Bronchial epithelial cell (primary cell): Measurements from ENCODE around the gene ANTXR1. TPM values are rescaled to one million over a fixed set of nuclear protein-coding genes. Genes with fewer than 3 reads are reported as not detected.
"Not testable (repeated sequence)": the region's sequence is repeated elsewhere in the genome, so short reads cannot be mapped to it uniquely, and the experiment has no call there.

ENCODE experiments used
- DNase-seq: peaks from one replicate; pipeline ENCODE4 v3.0.0-alpha.2; 2010; ENCODE audit warnings: low read depth
- FAIRE-seq: peaks from 2 replicates; lab custom pipeline; 2011; peaks lifted over from hg19 to GRCh38; lab: Jason Lieb, UNC
- H3K27me3 ChIP-seq: 2 replicates; pipeline ENCODE4 v1.5.1; 2011; ENCODE audit warnings: low read length; ENCODE audit not compliant: control insufficient read depth, insufficient read depth
- H3K36me3 ChIP-seq: 2 replicates; pipeline ENCODE4 v1.5.1; 2011; ENCODE audit warnings: low read length; ENCODE audit not compliant: control insufficient read depth, insufficient read depth
- H3K4me3 ChIP-seq: 2 replicates; pipeline ENCODE4 v1.5.1; 2011; ENCODE audit warnings: mild to moderate bottlenecking, low read depth, low read length, control low read depth
- total RNA-seq: library from RNA; depleted of rRNA; stranded (reverse); fragments of >200 nt; gene quantifications from 2 replicates; pipeline ENCODE4 v1.2.1, GENCODE V29; 2014
- TF ChIP-seq, protein P1 (sequence below): IDR thresholded peaks from 2 replicates; pipeline ENCODE4 v1.5.1; 2011; ENCODE audit warnings: mild to moderate bottlenecking, moderate library complexity, low read length, control low read depth, inconsistent platforms; ENCODE audit not compliant: insufficient read depth, severe bottlenecking

Gene ANTXR1
- total RNA-seq, 1 donor from 2014 or later = 3.7 TPM

DNA sequence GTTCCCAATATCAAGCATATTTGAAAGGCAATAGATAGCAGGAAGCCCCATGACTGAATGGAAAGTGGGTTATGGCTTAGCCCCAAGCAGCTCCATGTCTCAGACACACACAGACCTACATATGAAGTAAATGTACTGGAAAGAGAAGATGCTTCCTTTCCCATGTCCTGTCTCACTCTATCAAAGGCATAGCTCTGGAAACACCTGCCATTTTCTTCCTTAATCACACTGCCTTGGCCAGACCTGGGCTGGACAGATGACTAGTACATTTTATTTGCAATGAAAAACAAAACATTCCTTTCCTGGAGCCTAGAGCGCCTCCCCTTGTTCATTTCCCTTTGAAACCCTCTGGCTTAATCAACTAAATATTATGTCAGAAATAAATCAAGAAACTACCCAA, 160.7 kb downstream of the ANTXR1 start:
- no peak overlapping the region for H3K4me3 ChIP-seq
- TF ChIP-seq, protein P1, sequence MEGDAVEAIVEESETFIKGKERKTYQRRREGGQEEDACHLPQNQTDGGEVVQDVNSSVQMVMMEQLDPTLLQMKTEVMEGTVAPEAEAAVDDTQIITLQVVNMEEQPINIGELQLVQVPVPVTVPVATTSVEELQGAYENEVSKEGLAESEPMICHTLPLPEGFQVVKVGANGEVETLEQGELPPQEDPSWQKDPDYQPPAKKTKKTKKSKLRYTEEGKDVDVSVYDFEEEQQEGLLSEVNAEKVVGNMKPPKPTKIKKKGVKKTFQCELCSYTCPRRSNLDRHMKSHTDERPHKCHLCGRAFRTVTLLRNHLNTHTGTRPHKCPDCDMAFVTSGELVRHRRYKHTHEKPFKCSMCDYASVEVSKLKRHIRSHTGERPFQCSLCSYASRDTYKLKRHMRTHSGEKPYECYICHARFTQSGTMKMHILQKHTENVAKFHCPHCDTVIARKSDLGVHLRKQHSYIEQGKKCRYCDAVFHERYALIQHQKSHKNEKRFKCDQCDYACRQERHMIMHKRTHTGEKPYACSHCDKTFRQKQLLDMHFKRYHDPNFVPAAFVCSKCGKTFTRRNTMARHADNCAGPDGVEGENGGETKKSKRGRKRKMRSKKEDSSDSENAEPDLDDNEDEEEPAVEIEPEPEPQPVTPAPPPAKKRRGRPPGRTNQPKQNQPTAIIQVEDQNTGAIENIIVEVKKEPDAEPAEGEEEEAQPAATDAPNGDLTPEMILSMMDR = no peak
- no peaks in the 10 kb centered on the region for H3K36me3 ChIP-seq
- H3K27me3 ChIP-seq = no peaks in the 10 kb centered on the region
- DNase-seq (no peak), FAIRE-seq (no peak)

DNA sequence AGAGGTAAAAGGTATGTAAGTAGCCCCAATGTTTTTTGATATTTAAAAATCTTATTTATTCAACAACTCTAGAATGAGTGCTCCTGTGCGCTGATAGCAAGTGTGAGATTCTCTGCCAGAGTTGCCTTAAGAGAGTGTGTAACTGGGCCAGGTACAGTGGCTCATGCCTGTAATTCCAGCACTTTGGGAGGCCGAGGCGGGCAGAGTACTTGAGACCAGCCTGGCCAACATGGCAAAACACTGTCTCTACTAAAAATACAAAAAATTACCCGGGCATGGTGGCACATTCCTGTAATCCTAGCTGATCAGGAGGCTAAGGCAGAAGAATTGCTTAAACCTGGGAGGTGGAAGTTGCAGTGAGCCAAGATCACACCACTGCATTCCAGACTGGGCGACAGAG, 161.2 kb downstream of the ANTXR1 start:
- not testable (repeated sequence) for H3K27me3 ChIP-seq, H3K36me3 ChIP-seq, DNase-seq, FAIRE-seq, H3K4me3 ChIP-seq

DNA sequence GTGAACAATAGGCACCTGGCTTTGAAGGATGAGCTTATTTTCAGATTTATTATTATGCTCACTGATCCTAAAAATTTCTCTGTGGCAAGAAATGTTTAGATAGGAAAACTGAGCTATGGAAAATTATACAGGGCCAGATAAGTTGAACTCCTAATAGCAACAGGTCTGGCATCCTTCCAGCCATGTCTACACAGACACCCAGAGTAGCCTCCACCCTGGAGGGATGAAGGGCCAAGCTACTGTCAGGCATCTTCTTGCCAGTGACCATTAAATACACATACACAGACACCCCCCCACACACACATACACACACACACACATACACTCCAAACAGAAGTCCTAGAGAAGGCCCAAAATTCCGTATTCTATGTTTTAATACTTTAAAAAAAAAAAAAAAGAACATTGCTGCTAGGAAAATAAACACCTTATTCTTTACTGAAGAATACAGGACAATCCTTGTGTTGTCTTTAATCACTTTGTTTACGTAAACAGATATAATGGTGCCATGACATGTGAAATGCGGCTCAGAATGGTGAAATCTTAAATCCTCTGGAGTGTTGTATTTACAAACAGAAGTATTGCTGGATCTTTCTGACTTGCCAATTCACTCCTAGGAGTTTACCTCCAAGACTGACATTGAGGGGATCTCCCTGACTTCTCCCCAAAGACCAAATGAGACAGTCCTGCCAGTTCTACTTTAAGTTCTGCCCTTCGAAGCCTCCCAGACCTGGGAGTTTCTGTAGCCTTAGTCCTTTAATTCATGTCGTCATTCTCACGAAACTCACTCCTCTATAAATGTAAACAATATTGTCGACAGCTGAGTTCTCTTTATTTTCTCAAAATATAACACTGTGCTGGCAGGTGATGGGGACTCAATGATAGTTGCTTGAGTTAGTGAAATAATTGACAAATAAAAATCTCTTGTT, 163.1 kb downstream of the ANTXR1 start:
- no peaks in the 10 kb centered on the region for H3K27me3 ChIP-seq
- DNase-seq (no peak), FAIRE-seq (no peak)
- TF ChIP-seq, protein P1 = no peak
- H3K4me3 ChIP-seq = no peak overlapping the region
- no peaks in the 10 kb centered on the region for H3K36me3 ChIP-seq

DNA sequence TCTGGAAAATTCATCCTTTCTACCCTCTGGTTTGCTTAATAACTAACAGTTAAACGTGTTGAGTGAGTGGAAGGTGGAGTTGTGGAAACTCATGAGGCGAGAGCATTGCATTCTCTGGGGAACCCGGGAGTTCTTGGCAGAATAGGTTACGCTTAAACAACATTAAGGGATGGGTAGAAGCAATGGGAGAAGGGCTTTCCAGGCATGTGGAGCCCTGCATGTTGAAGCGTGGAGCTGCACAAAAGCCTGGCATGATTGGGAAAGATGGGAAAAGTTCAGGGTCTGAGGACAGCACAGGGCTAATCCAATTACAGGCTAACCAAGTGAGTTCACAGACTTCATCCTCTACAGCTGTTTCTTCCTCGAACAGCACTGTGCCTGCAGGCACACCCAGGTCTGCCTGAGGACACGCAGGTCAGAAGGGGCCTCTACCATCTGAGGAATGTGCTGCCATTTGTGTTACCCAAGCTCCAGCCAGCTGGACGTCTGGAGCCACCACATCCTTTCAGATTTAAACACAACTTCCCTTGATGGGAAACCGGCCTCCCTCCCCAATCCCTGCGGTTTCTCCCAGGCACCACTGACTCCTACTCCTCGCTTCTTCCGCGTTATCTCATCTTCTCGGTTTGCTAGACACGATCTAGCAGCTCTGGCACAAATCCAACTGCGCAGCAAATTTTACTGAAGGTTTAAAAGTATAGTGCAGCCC, 164.2 kb downstream of the ANTXR1 start:
- no peak for DNase-seq
- Histone ChIP-seq H3K36me3 (no peaks in the 10 kb centered on the region), H3K27me3 (no peaks in the 10 kb centered on the region), H3K4me3 (no peak overlapping the region)
- FAIRE-seq = no peak
- TF ChIP-seq, protein P1 = no peak

DNA sequence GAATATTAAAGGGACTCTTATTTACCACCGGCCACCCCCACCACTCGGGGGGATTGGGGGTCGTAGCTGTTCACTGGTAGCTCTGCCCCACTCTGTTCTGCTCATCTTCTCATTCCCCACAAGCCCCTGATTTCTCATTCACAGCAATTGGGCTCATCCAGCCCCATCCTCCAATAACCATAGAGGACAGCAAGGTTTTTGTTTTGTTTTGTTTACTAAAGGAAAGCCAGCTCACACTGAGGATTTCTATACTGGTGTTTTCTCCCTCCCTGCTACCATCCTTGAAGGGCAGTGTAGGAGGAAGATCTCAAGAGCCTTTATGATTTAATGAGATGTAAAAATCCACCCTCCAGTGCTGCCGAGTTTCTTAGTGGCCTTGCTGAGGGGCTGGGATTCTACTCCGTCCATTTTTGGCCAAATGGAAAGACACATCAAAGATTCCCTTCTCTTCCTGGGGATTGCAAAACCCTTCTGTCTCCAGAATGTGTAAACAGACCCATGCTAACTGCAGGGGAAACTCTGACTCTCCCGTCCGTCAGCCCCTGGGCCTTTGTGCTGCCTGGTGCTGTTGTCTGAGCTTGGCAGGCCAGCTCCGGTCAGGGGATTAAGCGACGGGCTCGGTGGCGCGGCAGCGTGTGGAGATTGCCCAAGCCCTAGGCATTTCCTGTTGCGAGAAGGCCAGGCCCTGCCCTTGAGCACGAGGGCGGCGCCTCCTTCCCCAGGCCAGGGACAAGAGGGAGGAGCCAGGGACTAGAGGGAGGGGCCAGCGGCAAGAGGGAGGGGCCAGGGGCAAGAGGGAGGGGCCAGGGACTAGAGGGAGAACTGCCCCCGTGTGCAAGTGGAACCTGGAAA, 165.0 kb downstream of the ANTXR1 start:
- peak; percentile 83 for DNase-seq
- no peak for FAIRE-seq
- TF ChIP-seq, protein P1 = no peak
- Histone ChIP-seq H3K27me3 (no peaks in the 10 kb centered on the region), H3K4me3 (no peak overlapping the region), H3K36me3 (no peaks in the 10 kb centered on the region)
